ENCODE measurements around the gene ALX4.

Gene ALX4

GRCh38 chr11:44335052-44335760, 25.3 kb upstream of the ALX4 start:
- no peak for DNase-seq (ENCODE audit: low read depth)

GRCh38 chr11:44334356-44335004, 24.5 kb upstream of the ALX4 start:
- DNase-seq (ENCODE audit: low read depth), result no peak

- DNase-seq (ENCODE audit: low read depth), result no peak
These were observed 23.6 kb upstream of the ALX4 start for GRCh38 chr11:44333271-44334218.

- no peak for DNase-seq (ENCODE audit: low read depth)
These were observed 22.7 kb upstream of the ALX4 start for GRCh38 chr11:44332665-44333064.

GRCh38 chr11:44329472-44330230, 19.7 kb upstream of the ALX4 start:
- no peak for DNase-seq (ENCODE audit: low read depth)

- no peak for DNase-seq (ENCODE audit: low read depth)
These were observed 18.3 kb upstream of the ALX4 start for GRCh38 chr11:44328138-44328660.

- no peak for DNase-seq (ENCODE audit: low read depth)
These were observed 17.8 kb upstream of the ALX4 start for GRCh38 chr11:44327730-44328129.

GRCh38 chr11:44326615-44327475, 16.9 kb upstream of the ALX4 start:
- no peak for DNase-seq (ENCODE audit: low read depth)

GRCh38 chr11:44325698-44326097, 15.8 kb upstream of the ALX4 start:
- DNase-seq (ENCODE audit: low read depth), result no peak

- DNase-seq (ENCODE audit: low read depth), result no peak
These were observed 15.0 kb upstream of the ALX4 start for GRCh38 chr11:44324749-44325525.

- no peak for DNase-seq (ENCODE audit: low read depth)
These were observed 14.3 kb upstream of the ALX4 start for GRCh38 chr11:44324222-44324621.

- DNase-seq (ENCODE audit: low read depth), result no peak
These were observed 12.3 kb upstream of the ALX4 start for GRCh38 chr11:44322243-44322642.

GRCh38 chr11:44321059-44321458, 11.1 kb upstream of the ALX4 start:
- DNase-seq (ENCODE audit: low read depth), result no peak

GRCh38 chr11:44320289-44320973, 10.5 kb upstream of the ALX4 start:
- no peak for DNase-seq (ENCODE audit: low read depth)

- no peak for DNase-seq (ENCODE audit: low read depth)
These were observed 9.8 kb upstream of the ALX4 start for GRCh38 chr11:44319552-44320288.

- no peak for DNase-seq (ENCODE audit: low read depth)
These were observed 9.2 kb upstream of the ALX4 start for GRCh38 chr11:44319170-44319551.

GRCh38 chr11:44318369-44318768, 8.4 kb upstream of the ALX4 start:
- no peak for DNase-seq (ENCODE audit: low read depth)

GRCh38 chr11:44316659-44317240, 6.8 kb upstream of the ALX4 start:
- no peak for DNase-seq (ENCODE audit: low read depth)
